ENCODE measurements around the gene HK1.
A peak's percentile ranks its signal among the peaks of the same experiment; 100 is the strongest.

Gene HK1

GRCh38 chr10:69345890-69346474, 67.7 kb downstream of the HK1 start:
- DNase-seq (ENCODE audit: low spot score) = no peak

- no peak for DNase-seq (ENCODE audit: low spot score)
Observed at GRCh38 chr10:69346776-69347175, 68.5 kb downstream of the HK1 start.

- DNase-seq (ENCODE audit: low spot score) = no peak
Observed at GRCh38 chr10:69348816-69349541, 70.7 kb downstream of the HK1 start.

- no peak for DNase-seq (ENCODE audit: low spot score)
Observed at GRCh38 chr10:69349542-69349888, 71.2 kb downstream of the HK1 start.

GRCh38 chr10:69351589-69351988, 73.3 kb downstream of the HK1 start:
- no peak for DNase-seq (ENCODE audit: low spot score)

- no peak for DNase-seq (ENCODE audit: low spot score)
Observed at GRCh38 chr10:69352569-69353264, 74.4 kb downstream of the HK1 start.

GRCh38 chr10:69353977-69354635, 75.8 kb downstream of the HK1 start:
- DNase-seq (ENCODE audit: low spot score) = no peak

GRCh38 chr10:69356187-69356586, 77.9 kb downstream of the HK1 start:
- DNase-seq (ENCODE audit: low spot score) = no peak

- no peak for DNase-seq (ENCODE audit: low spot score)
Observed at GRCh38 chr10:69358148-69358795, 80.0 kb downstream of the HK1 start.

GRCh38 chr10:69359148-69359547, 80.9 kb downstream of the HK1 start:
- no peak for DNase-seq (ENCODE audit: low spot score)

- DNase-seq (ENCODE audit: low spot score) = no peak
Observed at GRCh38 chr10:69359594-69359993, 81.3 kb downstream of the HK1 start.

GRCh38 chr10:69360485-69361302, 82.4 kb downstream of the HK1 start:
- DNase-seq (ENCODE audit: low spot score) = peak; percentile 46

- no peak for DNase-seq (ENCODE audit: low spot score)
Observed at GRCh38 chr10:69361303-69361614, 83.0 kb downstream of the HK1 start.

GRCh38 chr10:69362471-69362954, 84.2 kb downstream of the HK1 start:
- no peak for DNase-seq (ENCODE audit: low spot score)

- DNase-seq (ENCODE audit: low spot score) = no peak
Observed at GRCh38 chr10:69363666-69364065, 85.4 kb downstream of the HK1 start.

GRCh38 chr10:69364232-69364940, 86.1 kb downstream of the HK1 start:
- no peak for DNase-seq (ENCODE audit: low spot score)

GRCh38 chr10:69366738-69367137, 88.4 kb downstream of the HK1 start:
- DNase-seq (ENCODE audit: low spot score) = no peak

- no peak for DNase-seq (ENCODE audit: low spot score)
Observed at GRCh38 chr10:69367469-69367868, 89.2 kb downstream of the HK1 start.

GRCh38 chr10:69372126-69372980, 94.1 kb downstream of the HK1 start:
- no peak for DNase-seq (ENCODE audit: low spot score)

GRCh38 chr10:69374242-69374641, 95.9 kb downstream of the HK1 start:
- no peak for DNase-seq (ENCODE audit: low spot score)
